Endothelial cell of umbilical vein (primary cell): Measurements from ENCODE around the gene ATP5IF1. TPM values are rescaled to one million over a fixed set of nuclear protein-coding genes. Genes with fewer than 3 reads are reported as not detected.

Experiments used
- BruUV-seq: library from RNA; stranded (reverse); fragments of 400-500 nt; replicated peaks from 2 replicates; lab custom pipeline; 2021; lab: Mats Ljungman, UMichigan
- CTCF ChIA-PET: fragments of 300-600, 350-600 bp; sonication (Branson Sonifier 250); formaldehyde crosslinking; loops from one replicate; lab custom pipeline; 2021; ENCODE audit warnings: antibody characterized with exemption, inconsistent platforms; lab: Charles Lee
- POLR2A ChIA-PET: fragments of 300-600, 350-600 bp; sonication (Branson Sonifier 250); formaldehyde crosslinking; loops from one replicate; lab custom pipeline; 2021; ENCODE audit warnings: antibody characterized with exemption, inconsistent platforms; lab: Charles Lee
- DNase-seq: peaks from one replicate; pipeline ENCODE4 v3.0.0-alpha.2; 2011; ENCODE audit warnings: low read depth, low spot score
- FAIRE-seq: peaks from 2 replicates; lab custom pipeline; 2011; peaks lifted over from hg19 to GRCh38; lab: Jason Lieb, UNC
- H2AFZ ChIP-seq: 2 replicates; pipeline ENCODE4 v1.6.0; 2012; ENCODE audit warnings: low read depth, low read length, control low read depth, inconsistent platforms
- H3K27ac ChIP-seq: 2 replicates; pipeline ENCODE4 v1.5.1; 2011; ENCODE audit warnings: low read depth, mild to moderate bottlenecking, control low read depth, low read length, moderate library complexity; ENCODE audit not compliant: insufficient read depth
- H3K27me3 ChIP-seq, 2 experiments: 2 replicates each; pipeline versions ENCODE4 v1.6.0 to v1.6.1; 2011; ENCODE audit warnings: low read length in 2 of 2, mixed read lengths in 1 of 2; ENCODE audit not compliant: control insufficient read depth in 2 of 2, insufficient read depth in 2 of 2
- H3K36me3 ChIP-seq, 2 experiments: 2 replicates in 1 of 2; 3 replicates in 1 of 2; pipeline ENCODE4 v1.5.1; 2011; ENCODE audit warnings: low read length in 2 of 2, mild to moderate bottlenecking in 1 of 2, moderate library complexity in 1 of 2; ENCODE audit not compliant: control insufficient read depth in 2 of 2, insufficient read depth in 2 of 2; ENCODE audit errors: extremely low read depth in 1 of 2
- H3K4me1 ChIP-seq: 3 replicates; pipeline ENCODE4 v1.5.1; 2011; ENCODE audit warnings: mild to moderate bottlenecking, low read length; ENCODE audit not compliant: control insufficient read depth, insufficient read depth; ENCODE audit errors: extremely low read depth
- H3K4me2 ChIP-seq: 2 replicates; pipeline ENCODE4 v1.6.1; 2011; ENCODE audit warnings: low read length, control low read depth, mixed read lengths; ENCODE audit not compliant: insufficient read depth
- H3K4me3 ChIP-seq, 3 experiments: fragments of 200-600 bp in 1 of 3; sonication (generic), shearing (Covaris generic) in 1 of 3; replicated peaks in 1 of 3; 2 replicates each; pipeline ENCODE4 v1.5.1; 2011 to 2016; ENCODE audit warnings: control low read depth in 3 of 3, low read length in 3 of 3, mild to moderate bottlenecking in 2 of 3, inconsistent platforms in 1 of 3, low read depth in 1 of 3, moderate library complexity in 1 of 3; ENCODE audit not compliant: insufficient read depth in 1 of 3
- H3K79me2 ChIP-seq: 2 replicates; pipeline ENCODE4 v1.6.0; 2012; ENCODE audit warnings: low read length, inconsistent platforms; ENCODE audit not compliant: control insufficient read depth, insufficient read depth
- H3K9ac ChIP-seq: replicated peaks from 2 replicates; pipeline ENCODE3; 2011; ENCODE audit warnings: low read length, control low read depth; ENCODE audit not compliant: insufficient read depth; ENCODE audit errors: extremely low read depth
- H3K9me1 ChIP-seq: replicated peaks from 3 replicates; pipeline ENCODE4 v1.6.0; 2011; ENCODE audit warnings: mild to moderate bottlenecking, low read length; ENCODE audit not compliant: control insufficient read depth, insufficient read depth; ENCODE audit errors: extremely low read depth
- H3K9me3 ChIP-seq: replicated peaks from 2 replicates; pipeline ENCODE4 v1.5.1; 2012; ENCODE audit warnings: low read length, inconsistent platforms; ENCODE audit not compliant: control insufficient read depth, insufficient read depth
- H4K20me1 ChIP-seq: replicated peaks from 2 replicates; pipeline ENCODE3; 2011; ENCODE audit warnings: mild to moderate bottlenecking, low read length; ENCODE audit not compliant: control insufficient read depth, insufficient read depth; ENCODE audit errors: extremely low read depth
- EZH2 ChIP-seq: IDR thresholded peaks from 2 replicates; pipeline ENCODE4 v1.6.1; 2012; ENCODE audit warnings: borderline replicate concordance, low read depth, mild to moderate bottlenecking, moderate library complexity, low read length, inconsistent platforms; ENCODE audit not compliant: severe bottlenecking
- FOS ChIP-seq: IDR thresholded peaks from 2 replicates; pipeline ENCODE4 v1.6.1; 2011; ENCODE audit warnings: mild to moderate bottlenecking, low read length, moderate library complexity, borderline replicate concordance; ENCODE audit not compliant: insufficient read depth
- GATA2 ChIP-seq: IDR thresholded peaks from 2 replicates; pipeline ENCODE4 v1.7.0; 2011; ENCODE audit warnings: low read depth, mild to moderate bottlenecking, moderate library complexity, mixed read lengths, low read length; ENCODE audit not compliant: insufficient read length, insufficient read depth
- JUN ChIP-seq: IDR thresholded peaks from 2 replicates; pipeline ENCODE4 v1.6.1; 2011; ENCODE audit warnings: borderline replicate concordance, low read depth; ENCODE audit not compliant: insufficient read length, insufficient read depth
- MYC ChIP-seq: IDR thresholded peaks from one replicate; pipeline ENCODE4 v1.6.1; 2011; ENCODE audit warnings: mild to moderate bottlenecking, low read depth, low read length
- POLR2A ChIP-seq: IDR thresholded peaks from 2 replicates; pipeline ENCODE4 v1.6.1; 2012; ENCODE audit warnings: low read depth, mild to moderate bottlenecking, control low read depth, low read length
- POLR2AphosphoS5 ChIP-seq: IDR thresholded peaks from 2 replicates; pipeline ENCODE4 v1.6.1; 2012; ENCODE audit warnings: low read depth, mild to moderate bottlenecking, control low read depth, low read length, moderate library complexity; ENCODE audit not compliant: insufficient read depth
- dilution Hi-C: fragments of 300-500 bp; cut with MboI; formaldehyde crosslinking; loops from one replicate; pipeline ENCODE4 v1.15.0; 2019; ENCODE audit warnings: low sequenced_read_pairs; ENCODE audit not compliant: extremely low pct_ligation_motif_present
- intact Hi-C: fragments of 100-400 bp; cut with micrococcal nuclease; formaldehyde crosslinking; loops from one replicate; pipeline ENCODE4 v1.10.0; 2022
- polyA plus RNA-seq, 4 experiments: library from polyadenylated mRNA; depleted of rRNA in 3 of 4; stranded (reverse) in 3 of 4; unstranded in 1 of 4; fragments of >200 nt; gene quantifications; 2 replicates each; pipeline versions ENCODE4 v1.2.1 to v1.2.3, GENCODE V29; 2011 to 2012; ENCODE audit warnings: missing spikeins in 1 of 4
- total RNA-seq: library from RNA; stranded (reverse); gene quantifications from 2 replicates; pipeline ENCODE4 v1.2.3, GENCODE V29; 2021
- TF ChIP-seq, protein P1 (sequence below), 2 donors: IDR thresholded peaks; 1 replicate in 1 of 2; 2 replicates in 1 of 2; pipeline ENCODE4 v1.5.1; 2011; ENCODE audit warnings: low read length in 2 of 2, mild to moderate bottlenecking in 2 of 2, moderate library complexity in 2 of 2, control low read depth in 1 of 2, inconsistent platforms in 1 of 2, low read depth in 1 of 2; ENCODE audit not compliant: insufficient read depth in 1 of 2; ENCODE audit errors: extremely low read depth in 1 of 2
- TF ChIP-seq, protein P2 (sequence below): IDR thresholded peaks from 2 replicates; pipeline ENCODE4 v1.6.1; 2011; ENCODE audit not compliant: insufficient read depth, insufficient read length

Gene ATP5IF1
- total and polyA plus RNA-seq, 2 donors (not counting 3 experiments of a cell fraction or from before 2014, with no cell fraction given), result 133 to 243 TPM

DNA sequence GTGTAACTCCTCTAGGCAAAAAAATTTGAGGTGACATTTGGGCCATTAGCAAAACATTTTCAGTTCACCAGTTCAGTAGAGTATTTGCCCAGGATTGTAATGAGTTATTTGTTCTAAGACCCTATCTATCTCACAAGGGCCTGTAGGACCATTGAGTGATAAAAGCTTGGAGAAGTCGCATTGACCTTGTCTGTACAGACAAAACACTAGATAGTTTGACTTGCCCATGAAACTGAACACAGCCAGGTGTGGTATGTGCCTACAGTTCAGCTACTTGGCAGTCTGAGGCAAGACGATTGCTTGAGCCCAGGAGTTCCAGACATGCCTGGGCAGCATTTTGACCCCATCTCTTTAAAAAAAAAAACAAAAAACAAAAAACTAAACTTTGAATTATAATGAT, 3.1 kb downstream of the ATP5IF1 start:
- CTCF ChIA-PET, result no interaction called here
- intact Hi-C loops (no loop called here), dilution Hi-C loops (no loop called here)

DNA sequence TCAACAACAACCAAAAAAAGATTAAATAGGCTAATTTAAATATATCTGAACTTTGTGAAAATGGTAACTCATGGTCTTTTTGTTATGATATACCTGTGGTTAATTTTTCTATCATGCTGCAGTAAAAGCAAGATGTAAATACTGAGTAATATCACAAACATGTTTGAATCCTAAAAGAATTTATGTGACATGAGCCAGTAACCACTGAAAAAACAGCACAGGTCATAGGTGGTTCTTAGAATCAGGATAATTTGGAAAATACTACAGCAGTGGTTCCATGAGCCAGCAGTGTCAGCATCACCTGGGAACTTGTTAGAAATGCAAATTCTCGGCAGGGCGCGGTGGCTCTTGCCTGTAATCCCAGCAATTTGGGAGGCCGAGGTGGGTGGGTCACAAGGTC, 4.1 kb downstream of the ATP5IF1 start:
- Histone ChIP-seq H3K4me1 (peaks cover 19% of the 10 kb centered on the region), H3K27me3 (no peaks in the 10 kb centered on the region), H3K9ac (no peak overlapping the region), H3K9me1 (no peaks in the 10 kb centered on the region), H2AFZ (no peak overlapping the region), H3K9me3 (no peaks in the 10 kb centered on the region), H3K79me2 (peaks cover 18% of the 10 kb centered on the region), H3K36me3 (peaks cover 0 to 4% of the 10 kb centered on the region in 2 experiments), H3K27ac (no peak overlapping the region), H3K4me3 (no peak overlapping the region), H4K20me1 (no peaks in the 10 kb centered on the region), H3K4me2 (no peak overlapping the region)
- dilution Hi-C loops, result no loop called here
- BruUV-seq, result no TSS peak
- no peak for TF ChIP-seq JUN
- TF ChIP-seq FOS, result no peak
- no peak for TF ChIP-seq MYC
- TF ChIP-seq, protein P1, sequence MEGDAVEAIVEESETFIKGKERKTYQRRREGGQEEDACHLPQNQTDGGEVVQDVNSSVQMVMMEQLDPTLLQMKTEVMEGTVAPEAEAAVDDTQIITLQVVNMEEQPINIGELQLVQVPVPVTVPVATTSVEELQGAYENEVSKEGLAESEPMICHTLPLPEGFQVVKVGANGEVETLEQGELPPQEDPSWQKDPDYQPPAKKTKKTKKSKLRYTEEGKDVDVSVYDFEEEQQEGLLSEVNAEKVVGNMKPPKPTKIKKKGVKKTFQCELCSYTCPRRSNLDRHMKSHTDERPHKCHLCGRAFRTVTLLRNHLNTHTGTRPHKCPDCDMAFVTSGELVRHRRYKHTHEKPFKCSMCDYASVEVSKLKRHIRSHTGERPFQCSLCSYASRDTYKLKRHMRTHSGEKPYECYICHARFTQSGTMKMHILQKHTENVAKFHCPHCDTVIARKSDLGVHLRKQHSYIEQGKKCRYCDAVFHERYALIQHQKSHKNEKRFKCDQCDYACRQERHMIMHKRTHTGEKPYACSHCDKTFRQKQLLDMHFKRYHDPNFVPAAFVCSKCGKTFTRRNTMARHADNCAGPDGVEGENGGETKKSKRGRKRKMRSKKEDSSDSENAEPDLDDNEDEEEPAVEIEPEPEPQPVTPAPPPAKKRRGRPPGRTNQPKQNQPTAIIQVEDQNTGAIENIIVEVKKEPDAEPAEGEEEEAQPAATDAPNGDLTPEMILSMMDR (IDR thresholded peaks at IDR 0.05; ENCODE audit: extremely low read depth in 1 of 2, insufficient read depth in 1 of 2, low read depth in 1 of 2, low read length in 2 of 2), result no peak
- no peak for TF ChIP-seq POLR2AphosphoS5
- TF ChIP-seq POLR2A, result no peak
- no peak for TF ChIP-seq GATA2
- TF ChIP-seq, protein P2, sequence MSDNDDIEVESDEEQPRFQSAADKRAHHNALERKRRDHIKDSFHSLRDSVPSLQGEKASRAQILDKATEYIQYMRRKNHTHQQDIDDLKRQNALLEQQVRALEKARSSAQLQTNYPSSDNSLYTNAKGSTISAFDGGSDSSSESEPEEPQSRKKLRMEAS, result no peak
- no peak for TF ChIP-seq EZH2
- intact Hi-C loops, result no loop called here
- DNase-seq (no peak), FAIRE-seq (no peak)
- POLR2A ChIA-PET, result no interaction called here
- CTCF ChIA-PET, result no interaction called here

More for the DNA sequence above, 3.1 kb downstream of the ATP5IF1 start:
- Histone ChIP-seq H3K9ac (no peak overlapping the region), H3K27ac (no peak overlapping the region), H3K79me2 (peaks cover 18% of the 10 kb centered on the region), H3K9me1 (no peaks in the 10 kb centered on the region), H3K4me1 (peaks cover 18% of the 10 kb centered on the region), H3K4me3 (no peak overlapping the region), H3K27me3 (no peaks in the 10 kb centered on the region), H2AFZ (no peak overlapping the region), H4K20me1 (no peaks in the 10 kb centered on the region), H3K9me3 (no peaks in the 10 kb centered on the region), H3K4me2 (no peak overlapping the region), H3K36me3 (peaks cover 0 to 4% of the 10 kb centered on the region in 2 experiments)
- TF ChIP-seq, protein P2, result no peak
- TF ChIP-seq, protein P1 (IDR thresholded peaks at IDR 0.05; ENCODE audit: extremely low read depth in 1 of 2, insufficient read depth in 1 of 2, low read depth in 1 of 2, low read length in 2 of 2), result no peak
- TF ChIP-seq GATA2 (no peak), FOS (no peak), JUN (no peak)
- no TSS peak for BruUV-seq
- FAIRE-seq (no peak), DNase-seq (no peak)
- POLR2A ChIA-PET, result no interaction called here
